A549 (cell line): Measurements from ENCODE around the gene MMP27. TPM values are rescaled to one million over a fixed set of nuclear protein-coding genes. Genes with fewer than 3 reads are reported as not detected.

ENCODE experiments used
- ATAC-seq, 2 experiments: fragments of 200-7000 bp in 1 of 2; fragments of >200 bp in 1 of 2; cut with Nextera tagmentation in 1 of 2; cut with Tn5 transposase in 1 of 2; 3 replicates each; pipeline versions ENCODE4 v1.8.0 to v1.9.1; 2018 to 2020; ENCODE audit warnings: mild to moderate bottlenecking in 1 of 2, moderate library complexity in 1 of 2
- CTCF ChIA-PET: fragments of 300-600 bp; sonication (Branson Sonifier 250); formaldehyde crosslinking; extraction: SDS; loops from one replicate; lab custom pipeline; 2021; ENCODE audit warnings: antibody characterized with exemption, inconsistent platforms; lab: Yijun Ruan, JAX
- POLR2A ChIA-PET: fragments of 350-600 bp; formaldehyde crosslinking; extraction: SDS; loops from one replicate; lab custom pipeline; 2021; ENCODE audit warnings: antibody characterized with exemption, inconsistent platforms; lab: Yijun Ruan, JAX
- DNase-seq, 2 experiments: peaks; one replicate each; pipeline versions ENCODE4 v3.0.0 to v3.0.0-alpha.2; 2011 to 2016; ENCODE audit warnings: low read depth in 1 of 2, low spot score in 1 of 2
- FAIRE-seq: peaks from 2 replicates; lab custom pipeline; 2011; peaks lifted over from hg19 to GRCh38; lab: Jason Lieb, UNC
- H3K27ac ChIP-seq, 2 experiments: fragments of >200 bp; sonication (Bioruptor Twin); formaldehyde crosslinking; 3 replicates each; pipeline ENCODE4 v1.5.1; 2016 to 2017
- H3K4me1 ChIP-seq: fragments of >200 bp; sonication (Bioruptor Twin); formaldehyde crosslinking; 3 replicates; pipeline ENCODE4 v1.6.1; 2016
- H3K4me2 ChIP-seq: fragments of >200 bp; sonication (Bioruptor Twin); formaldehyde crosslinking; 3 replicates; pipeline ENCODE4 v1.6.1; 2016
- H3K4me3 ChIP-seq: fragments of >200 bp; sonication (Bioruptor Twin); formaldehyde crosslinking; 3 replicates; pipeline ENCODE4 v1.5.1; 2016
- H3K9me3 ChIP-seq: fragments of >200 bp; sonication (Bioruptor Twin); formaldehyde crosslinking; 3 replicates; pipeline ENCODE4 v1.6.1; 2016
- CEBPB ChIP-seq, 2 experiments: fragments of >200 bp in 1 of 2; sonication (Bioruptor Twin) in 1 of 2; formaldehyde crosslinking in 1 of 2; IDR thresholded peaks; 2 replicates each; pipeline ENCODE4 v1.6.1; 2012 to 2016
- EHF ChIP-seq: fragments of 250-450 bp; sonication (Bioruptor Pico); IDR thresholded peaks from 2 replicates; pipeline ENCODE4 v1.5.0; 2020; ENCODE audit warnings: mild to moderate bottlenecking
- EP300 ChIP-seq, 2 experiments: fragments of >200 bp; sonication (Bioruptor Twin); formaldehyde crosslinking; IDR thresholded peaks; 2 replicates in 1 of 2; 3 replicates in 1 of 2; pipeline ENCODE4 v1.6.1; 2016 to 2017
- HOXA7 ChIP-seq: fragments of 250-450 bp; sonication (Bioruptor Pico); IDR thresholded peaks from 2 replicates; pipeline ENCODE4 v1.5.0; 2020; ENCODE audit warnings: mild to moderate bottlenecking, moderate library complexity
- JUNB ChIP-seq: fragments of >200 bp; sonication (Bioruptor Twin); formaldehyde crosslinking; IDR thresholded peaks from 2 replicates; pipeline ENCODE4 v1.6.1; 2016
- KDM5A ChIP-seq: fragments of 200-600 bp; sonication (generic); IDR thresholded peaks from 2 replicates; pipeline ENCODE4 v1.6.1; 2016; ENCODE audit warnings: antibody characterized with exemption, mild to moderate bottlenecking
- MYC ChIP-seq: IDR thresholded peaks from 2 replicates; pipeline ENCODE4 v1.6.1; 2012; ENCODE audit warnings: mild to moderate bottlenecking, inconsistent platforms, low read length, improper control_type of control experiment, borderline replicate concordance
- PHF8 ChIP-seq: fragments of 200-600 bp; sonication (generic); IDR thresholded peaks from 2 replicates; pipeline ENCODE4 v1.6.1; 2016; ENCODE audit warnings: low read depth, mild to moderate bottlenecking, antibody characterized with exemption, moderate library complexity, borderline replicate concordance
- RARB ChIP-seq: fragments of 250-450 bp; sonication (Bioruptor Pico); IDR thresholded peaks from 2 replicates; pipeline ENCODE4 v1.8.0; 2021; ENCODE audit warnings: mild to moderate bottlenecking, moderate library complexity
- RCOR1 ChIP-seq: fragments of 150-350 bp; IDR thresholded peaks from 2 replicates; pipeline ENCODE4 v1.6.1; 2014; ENCODE audit warnings: antibody characterized with exemption, low read length, low read depth
- RNF2 ChIP-seq: fragments of 200-600 bp; sonication (generic); IDR thresholded peaks from 2 replicates; pipeline ENCODE4 v1.6.1; 2016; ENCODE audit warnings: low read depth, mild to moderate bottlenecking, antibody characterized with exemption, moderate library complexity, borderline replicate concordance
- SREBF2 ChIP-seq: fragments of 450-650 bp; IDR thresholded peaks from 2 replicates; pipeline ENCODE4 v1.6.1; 2014; ENCODE audit warnings: mild to moderate bottlenecking, moderate library complexity
- ZFP36 ChIP-seq: fragments of 450-650 bp; IDR thresholded peaks from 2 replicates; pipeline ENCODE4 v1.6.1; 2014; ENCODE audit warnings: borderline replicate concordance; ENCODE audit not compliant: partially characterized antibody
- ZNF302 ChIP-seq: fragments of 250-450 bp; sonication (Bioruptor Pico); IDR thresholded peaks from 2 replicates; pipeline ENCODE4 v1.9.0; 2021; ENCODE audit warnings: inconsistent platforms, mild to moderate bottlenecking, moderate library complexity
- WGBS: methylation state at CpG from one replicate; pipeline ENCODE4 v1.1.6; 2017; ENCODE audit errors: missing lambda C conversion rate; 5-methylcytosine and 5-hydroxymethylcytosine counted together
- polyA plus RNA-seq, 4 experiments: library from polyadenylated mRNA; depleted of rRNA in 3 of 4; stranded (reverse); fragments of >200 nt; fragmentation: RNase III in 1 of 4; extraction: RNeasy Plus Mini Kit Qiagen cat#74134 plus additional on column Dnase treatment in 1 of 4; gene quantifications; 2 replicates in 3 of 4; 3 replicates in 1 of 4; pipeline ENCODE4 v1.2.3, GENCODE V29; 2011 to 2017
- TF ChIP-seq, protein P1 (sequence below): fragments of >200 bp; sonication (Bioruptor Twin); formaldehyde crosslinking; IDR thresholded peaks from 3 replicates; pipeline ENCODE4 v1.5.1; 2016
- TF ChIP-seq, protein P2 (sequence below): fragments of 250-450 bp; sonication (Bioruptor Pico); IDR thresholded peaks from 2 replicates; pipeline ENCODE4 v1.5.0; 2020; ENCODE audit warnings: low read depth, mild to moderate bottlenecking, moderate library complexity
- TF ChIP-seq, protein P3 (sequence below): fragments of 200-600 bp; sonication (generic); IDR thresholded peaks from 2 replicates; pipeline ENCODE4 v1.6.1; 2016; ENCODE audit warnings: antibody characterized with exemption, mild to moderate bottlenecking, moderate library complexity
- TF ChIP-seq, protein P4 (sequence below): IDR thresholded peaks from 2 replicates; pipeline ENCODE4 v1.6.1; 2012
- TF ChIP-seq, protein P5 (sequence below): IDR thresholded peaks from 2 replicates; pipeline ENCODE4 v1.6.1; 2012; ENCODE audit warnings: low read depth, borderline replicate concordance

The MMP27 gene
- polyA plus RNA-seq, 2 of the 4 experiments (the other 2 are of a cell fraction): not detected

DNA sequence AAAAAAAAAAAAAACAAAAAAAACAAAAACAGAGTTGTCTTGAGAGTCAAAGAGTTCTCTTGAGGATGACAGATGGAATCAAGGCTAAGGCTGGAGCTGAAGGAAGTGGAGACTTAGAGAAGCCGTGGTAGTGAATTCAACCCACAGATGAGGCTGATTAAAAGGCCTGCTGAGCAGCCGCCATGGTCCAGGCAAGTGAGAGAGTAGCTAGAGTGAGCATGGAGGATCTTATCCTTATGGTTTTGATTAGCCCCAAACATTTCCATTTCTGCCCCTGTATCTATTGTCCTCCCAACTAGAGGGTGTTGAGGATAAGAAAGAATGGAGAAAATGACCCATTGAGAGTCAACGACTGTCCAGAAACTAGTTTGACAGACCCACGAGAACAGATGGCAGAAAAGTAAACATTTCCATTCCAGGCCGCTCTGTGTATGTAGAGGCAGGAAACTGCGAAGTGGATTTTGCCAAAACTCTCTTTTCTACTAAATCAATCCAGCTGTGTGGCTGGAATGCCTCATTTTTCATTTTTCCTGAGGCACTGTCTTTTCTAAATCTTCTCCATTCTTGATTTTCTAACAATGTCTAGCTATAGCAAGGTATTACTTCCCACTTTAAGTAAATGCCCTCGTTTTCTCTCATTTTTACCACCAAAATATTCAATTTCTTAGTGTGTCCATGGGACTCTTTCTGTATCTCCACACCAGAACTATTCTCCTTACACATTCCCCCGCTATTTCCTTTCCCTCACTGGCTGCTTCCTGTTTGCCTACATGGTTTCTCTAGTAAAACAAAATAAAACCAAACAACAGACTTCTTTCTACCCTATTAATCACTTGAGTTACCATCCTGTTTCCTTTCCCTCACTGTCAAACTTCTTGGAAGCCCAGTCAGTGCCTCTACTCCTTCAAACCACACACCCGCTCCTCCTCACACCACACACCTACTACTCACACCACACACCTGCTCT lies 24.6 kb upstream of the MMP27 start:
- no peak for FAIRE-seq
- no peaks in the 10 kb centered on the region for H3K9me3 ChIP-seq
- H3K4me1 ChIP-seq: no peaks in the 10 kb centered on the region
- ATAC-seq: no peak
- no peak overlapping the region for H3K27ac ChIP-seq
- POLR2A ChIA-PET: no interaction called here
- DNase-seq: no peak
- TF ChIP-seq JUNB: no peak
- no peak for TF ChIP-seq ZFP36
- TF ChIP-seq EHF (CRISPR knock-in tag): no peak
- no peak for TF ChIP-seq EP300 (IDR thresholded peaks at IDR 0.05)
- no peak for TF ChIP-seq RARB
- TF ChIP-seq PHF8: no peak
- TF ChIP-seq, protein P1, sequence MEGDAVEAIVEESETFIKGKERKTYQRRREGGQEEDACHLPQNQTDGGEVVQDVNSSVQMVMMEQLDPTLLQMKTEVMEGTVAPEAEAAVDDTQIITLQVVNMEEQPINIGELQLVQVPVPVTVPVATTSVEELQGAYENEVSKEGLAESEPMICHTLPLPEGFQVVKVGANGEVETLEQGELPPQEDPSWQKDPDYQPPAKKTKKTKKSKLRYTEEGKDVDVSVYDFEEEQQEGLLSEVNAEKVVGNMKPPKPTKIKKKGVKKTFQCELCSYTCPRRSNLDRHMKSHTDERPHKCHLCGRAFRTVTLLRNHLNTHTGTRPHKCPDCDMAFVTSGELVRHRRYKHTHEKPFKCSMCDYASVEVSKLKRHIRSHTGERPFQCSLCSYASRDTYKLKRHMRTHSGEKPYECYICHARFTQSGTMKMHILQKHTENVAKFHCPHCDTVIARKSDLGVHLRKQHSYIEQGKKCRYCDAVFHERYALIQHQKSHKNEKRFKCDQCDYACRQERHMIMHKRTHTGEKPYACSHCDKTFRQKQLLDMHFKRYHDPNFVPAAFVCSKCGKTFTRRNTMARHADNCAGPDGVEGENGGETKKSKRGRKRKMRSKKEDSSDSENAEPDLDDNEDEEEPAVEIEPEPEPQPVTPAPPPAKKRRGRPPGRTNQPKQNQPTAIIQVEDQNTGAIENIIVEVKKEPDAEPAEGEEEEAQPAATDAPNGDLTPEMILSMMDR: no peak
- TF ChIP-seq, protein P2, sequence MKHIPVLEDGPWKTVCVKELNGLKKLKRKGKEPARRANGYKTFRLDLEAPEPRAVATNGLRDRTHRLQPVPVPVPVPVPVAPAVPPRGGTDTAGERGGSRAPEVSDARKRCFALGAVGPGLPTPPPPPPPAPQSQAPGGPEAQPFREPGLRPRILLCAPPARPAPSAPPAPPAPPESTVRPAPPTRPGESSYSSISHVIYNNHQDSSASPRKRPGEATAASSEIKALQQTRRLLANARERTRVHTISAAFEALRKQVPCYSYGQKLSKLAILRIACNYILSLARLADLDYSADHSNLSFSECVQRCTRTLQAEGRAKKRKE: no peak
- no peak for TF ChIP-seq RCOR1
- TF ChIP-seq CEBPB (IDR thresholded peaks at IDR 0.05): no peak
- TF ChIP-seq MYC: no peak
- TF ChIP-seq, protein P3, sequence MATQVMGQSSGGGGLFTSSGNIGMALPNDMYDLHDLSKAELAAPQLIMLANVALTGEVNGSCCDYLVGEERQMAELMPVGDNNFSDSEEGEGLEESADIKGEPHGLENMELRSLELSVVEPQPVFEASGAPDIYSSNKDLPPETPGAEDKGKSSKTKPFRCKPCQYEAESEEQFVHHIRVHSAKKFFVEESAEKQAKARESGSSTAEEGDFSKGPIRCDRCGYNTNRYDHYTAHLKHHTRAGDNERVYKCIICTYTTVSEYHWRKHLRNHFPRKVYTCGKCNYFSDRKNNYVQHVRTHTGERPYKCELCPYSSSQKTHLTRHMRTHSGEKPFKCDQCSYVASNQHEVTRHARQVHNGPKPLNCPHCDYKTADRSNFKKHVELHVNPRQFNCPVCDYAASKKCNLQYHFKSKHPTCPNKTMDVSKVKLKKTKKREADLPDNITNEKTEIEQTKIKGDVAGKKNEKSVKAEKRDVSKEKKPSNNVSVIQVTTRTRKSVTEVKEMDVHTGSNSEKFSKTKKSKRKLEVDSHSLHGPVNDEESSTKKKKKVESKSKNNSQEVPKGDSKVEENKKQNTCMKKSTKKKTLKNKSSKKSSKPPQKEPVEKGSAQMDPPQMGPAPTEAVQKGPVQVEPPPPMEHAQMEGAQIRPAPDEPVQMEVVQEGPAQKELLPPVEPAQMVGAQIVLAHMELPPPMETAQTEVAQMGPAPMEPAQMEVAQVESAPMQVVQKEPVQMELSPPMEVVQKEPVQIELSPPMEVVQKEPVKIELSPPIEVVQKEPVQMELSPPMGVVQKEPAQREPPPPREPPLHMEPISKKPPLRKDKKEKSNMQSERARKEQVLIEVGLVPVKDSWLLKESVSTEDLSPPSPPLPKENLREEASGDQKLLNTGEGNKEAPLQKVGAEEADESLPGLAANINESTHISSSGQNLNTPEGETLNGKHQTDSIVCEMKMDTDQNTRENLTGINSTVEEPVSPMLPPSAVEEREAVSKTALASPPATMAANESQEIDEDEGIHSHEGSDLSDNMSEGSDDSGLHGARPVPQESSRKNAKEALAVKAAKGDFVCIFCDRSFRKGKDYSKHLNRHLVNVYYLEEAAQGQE: no peak
- TF ChIP-seq RNF2: no peak
- TF ChIP-seq SREBF2: no peak
- TF ChIP-seq, protein P4, sequence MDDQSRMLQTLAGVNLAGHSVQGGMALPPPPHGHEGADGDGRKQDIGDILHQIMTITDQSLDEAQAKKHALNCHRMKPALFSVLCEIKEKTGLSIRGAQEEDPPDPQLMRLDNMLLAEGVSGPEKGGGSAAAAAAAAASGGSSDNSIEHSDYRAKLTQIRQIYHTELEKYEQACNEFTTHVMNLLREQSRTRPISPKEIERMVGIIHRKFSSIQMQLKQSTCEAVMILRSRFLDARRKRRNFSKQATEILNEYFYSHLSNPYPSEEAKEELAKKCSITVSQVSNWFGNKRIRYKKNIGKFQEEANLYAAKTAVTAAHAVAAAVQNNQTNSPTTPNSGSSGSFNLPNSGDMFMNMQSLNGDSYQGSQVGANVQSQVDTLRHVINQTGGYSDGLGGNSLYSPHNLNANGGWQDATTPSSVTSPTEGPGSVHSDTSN: no peak
- TF ChIP-seq, protein P5, sequence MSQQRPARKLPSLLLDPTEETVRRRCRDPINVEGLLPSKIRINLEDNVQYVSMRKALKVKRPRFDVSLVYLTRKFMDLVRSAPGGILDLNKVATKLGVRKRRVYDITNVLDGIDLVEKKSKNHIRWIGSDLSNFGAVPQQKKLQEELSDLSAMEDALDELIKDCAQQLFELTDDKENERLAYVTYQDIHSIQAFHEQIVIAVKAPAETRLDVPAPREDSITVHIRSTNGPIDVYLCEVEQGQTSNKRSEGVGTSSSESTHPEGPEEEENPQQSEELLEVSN: no peak
- no peak for TF ChIP-seq ZNF302 (CRISPR knock-in tag)
- TF ChIP-seq KDM5A: no peak
- TF ChIP-seq HOXA7: no peak
- TF ChIP-seq, all 56 proteins: peak for 0
- WGBS: 73% methylated on average over 9 of the region's 9 CpGs
- H3K4me2 ChIP-seq: no peak overlapping the region
- CTCF ChIA-PET: no interaction called here
- no peak overlapping the region for H3K4me3 ChIP-seq
